ENCODE data around the gene CACNA1B. TPM values are rescaled to one million over a fixed set of nuclear protein-coding genes. Genes with fewer than 3 reads are reported as not detected.

The CACNA1B gene
- total and polyA plus RNA-seq, 2 of the 4 experiments (the other 2 are of a cell fraction): 0.02 TPM; not detected in 1

DNA sequence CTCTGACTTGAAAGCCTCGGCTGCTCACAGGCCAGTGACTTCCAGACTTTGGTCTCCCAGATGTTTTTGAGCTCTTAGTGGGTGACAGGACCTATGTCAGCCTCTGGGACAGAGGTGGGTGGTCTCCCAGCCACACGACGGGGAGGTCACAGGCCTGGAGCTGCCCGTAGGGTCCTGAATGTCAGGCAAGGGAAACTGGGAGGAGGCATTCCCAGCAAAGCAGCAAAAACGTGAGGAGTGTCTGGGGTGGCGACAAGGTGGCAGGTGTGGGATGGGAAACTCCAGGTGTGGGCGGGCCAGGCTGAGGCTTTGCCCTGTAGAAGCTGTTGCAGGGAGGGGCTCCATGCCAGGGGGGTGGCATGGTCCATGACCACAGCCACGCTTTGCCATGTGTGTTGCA is 110.5 kb downstream of the CACNA1B start:
- Histone ChIP-seq H3K9ac (ENCODE audit: low read depth, low read length) (no peak overlapping the region), H4K8ac (ENCODE audit: low read depth in 2 of 2, low read length in 2 of 2) (no peak overlapping the region), H2BK15ac (ENCODE audit: low read depth, low read length) (no peak overlapping the region), H3K36me3 (ENCODE audit: control insufficient read depth, insufficient read depth, low read length) (no peaks in the 10 kb centered on the region), H2BK5ac (ENCODE audit: low read depth, low read length, poor library complexity, severe bottlenecking) (no peak overlapping the region), H3K4me2 (ENCODE audit: low read depth, low read length) (no peak overlapping the region), H4K5ac (ENCODE audit: low read depth, low read length) (no peak overlapping the region), H3K79me1 (ENCODE audit: low read depth in 1 of 2, low read length in 2 of 2) (no peaks in the 10 kb centered on the region), H3K14ac (replicated peaks; ENCODE audit: low read depth, low read length) (no peak overlapping the region), H4K91ac (ENCODE audit: insufficient read depth, low read depth, low read length) (no peak overlapping the region), H2BK120ac (ENCODE audit: low read depth, low read length) (no peak overlapping the region), H3K27me3 (ENCODE audit: control insufficient read depth, insufficient read depth, low read length) (no peaks in the 10 kb centered on the region), H3K18ac (ENCODE audit: low read depth, low read length) (no peak overlapping the region), H3K9me3 (ENCODE audit: control insufficient read depth, insufficient read depth, low read length) (peaks cover 56% of the 10 kb centered on the region), H3K56ac (ENCODE audit: extremely low read depth, insufficient read depth, low read length) (no peak overlapping the region), H2AFZ (replicated peaks; ENCODE audit: low read length, poor library complexity) (no peak overlapping the region), H3K23ac (ENCODE audit: low read depth, low read length) (no peak overlapping the region), H4K20me1 (ENCODE audit: insufficient read depth, low read length) (no peaks in the 10 kb centered on the region), H3K27ac (ENCODE audit: insufficient read depth, low read length) (no peak overlapping the region), H3K4ac (ENCODE audit: low read depth, low read length) (no peak overlapping the region), H2BK20ac (ENCODE audit: low read depth, low read length) (no peak overlapping the region), H3K4me1 (ENCODE audit: control insufficient read depth, insufficient read depth, low read length) (no peaks in the 10 kb centered on the region), H2AK9ac (replicated peaks; ENCODE audit: low read depth, low read length, poor library complexity) (peak overlapping the region; percentile 72), H3K4me3 (ENCODE audit: insufficient read depth, low read depth, low read length) (no peak overlapping the region), H2AK5ac (ENCODE audit: low read depth, low read length) (no peak overlapping the region), H3K9me1 (ENCODE audit: insufficient read depth, low read length) (no peaks in the 10 kb centered on the region)
- 52% methylated on average over 5 of the region's 8 CpGs; no CpG with 5 or more reads in 1 of the 2 experiments for WGBS, 2 experiments (ENCODE audit: extremely low coverage in 2 of 2, insufficient read length in 1 of 2)
- DNase-seq (no peak), ATAC-seq (ENCODE audit: low read depth) (no peak)
- dilution Hi-C loops (cut with HindIII; ENCODE audit: low sequenced_read_pairs, unreplicated experiment): no loop called here
- TF ChIP-seq RFX5 (IDR thresholded peaks at IDR 0.05; ENCODE audit: low read depth, low read length): no peak
- no peak for TF ChIP-seq POLR2A (IDR thresholded peaks at IDR 0.05; ENCODE audit: low read depth, low read length)
- TF ChIP-seq, protein P1, sequence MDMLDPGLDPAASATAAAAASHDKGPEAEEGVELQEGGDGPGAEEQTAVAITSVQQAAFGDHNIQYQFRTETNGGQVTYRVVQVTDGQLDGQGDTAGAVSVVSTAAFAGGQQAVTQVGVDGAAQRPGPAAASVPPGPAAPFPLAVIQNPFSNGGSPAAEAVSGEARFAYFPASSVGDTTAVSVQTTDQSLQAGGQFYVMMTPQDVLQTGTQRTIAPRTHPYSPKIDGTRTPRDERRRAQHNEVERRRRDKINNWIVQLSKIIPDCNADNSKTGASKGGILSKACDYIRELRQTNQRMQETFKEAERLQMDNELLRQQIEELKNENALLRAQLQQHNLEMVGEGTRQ (IDR thresholded peaks at IDR 0.05; ENCODE audit: low read depth, low read length): no peak
- no peak for TF ChIP-seq BHLHE40 (IDR thresholded peaks at IDR 0.05; ENCODE audit: low read depth, low read length)
- POLR2A ChIA-PET (ENCODE audit: unreplicated experiment): no interaction called here
- BruUV-seq (replicated peaks): no TSS peak
- CTCF ChIA-PET: no interaction called here
- intact Hi-C loops (cut with micrococcal nuclease): no loop called here
- in situ Hi-C loops (cut with MboI; ENCODE audit: low sequenced_read_pairs): no loop called here

All from IMR-90 (cell line).